Hematopoietic multipotent progenitor cell treated with erythropoietin and hydrocortisone succinate and interleukin-3 and kit ligand, for 4 days (in vitro differentiated cells): Measurements from ENCODE around the gene CMAS.
A peak's percentile ranks its signal among the peaks of the same experiment; 100 is the strongest.
"Not testable (repeated sequence)": the region's sequence is repeated elsewhere in the genome, so short reads cannot be mapped to it uniquely, and the experiment has no call there.

Experiments
- DNase-seq: peaks from one replicate; pipeline ENCODE4 v3.0.0-alpha.2; 2015

Gene CMAS

DNA sequence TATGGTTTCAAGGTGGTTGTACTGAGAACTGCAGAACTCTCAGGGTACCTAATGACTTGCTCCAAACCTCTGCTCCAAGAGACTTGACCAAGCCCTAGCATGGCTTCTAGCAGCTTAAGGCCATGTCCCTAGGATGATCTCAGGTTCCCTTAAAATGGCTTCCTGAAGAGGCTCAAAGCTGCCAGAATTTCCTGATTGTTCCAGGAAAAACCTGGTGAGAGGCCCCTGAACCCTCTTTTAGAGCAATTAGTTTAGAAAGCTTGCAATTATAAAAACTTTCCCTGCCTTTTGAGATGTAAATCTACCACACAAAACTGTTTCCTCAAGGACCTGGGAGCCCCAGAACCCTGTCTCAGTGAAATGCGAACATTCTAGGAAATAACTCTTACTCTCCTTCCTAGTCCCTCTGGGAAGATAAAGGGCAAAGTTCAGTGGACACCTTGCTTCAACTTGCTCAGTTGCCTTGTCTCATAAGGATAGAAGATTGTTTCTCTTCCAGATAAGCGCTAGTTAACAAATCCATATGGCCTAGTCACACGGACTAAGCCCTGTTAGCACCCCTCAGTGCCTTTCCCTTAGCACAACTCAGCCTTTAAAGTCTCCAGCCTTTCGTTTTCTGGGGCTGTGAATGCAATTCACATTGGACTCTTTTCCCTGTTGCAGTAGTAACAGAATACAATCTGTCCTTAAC lies 2.5 kb downstream of the CMAS start:
- DNase-seq = no peak

GRCh38 chr12:22050078-22050477 lies 4.1 kb downstream of the CMAS start:
- DNase-seq = no peak

DNA sequence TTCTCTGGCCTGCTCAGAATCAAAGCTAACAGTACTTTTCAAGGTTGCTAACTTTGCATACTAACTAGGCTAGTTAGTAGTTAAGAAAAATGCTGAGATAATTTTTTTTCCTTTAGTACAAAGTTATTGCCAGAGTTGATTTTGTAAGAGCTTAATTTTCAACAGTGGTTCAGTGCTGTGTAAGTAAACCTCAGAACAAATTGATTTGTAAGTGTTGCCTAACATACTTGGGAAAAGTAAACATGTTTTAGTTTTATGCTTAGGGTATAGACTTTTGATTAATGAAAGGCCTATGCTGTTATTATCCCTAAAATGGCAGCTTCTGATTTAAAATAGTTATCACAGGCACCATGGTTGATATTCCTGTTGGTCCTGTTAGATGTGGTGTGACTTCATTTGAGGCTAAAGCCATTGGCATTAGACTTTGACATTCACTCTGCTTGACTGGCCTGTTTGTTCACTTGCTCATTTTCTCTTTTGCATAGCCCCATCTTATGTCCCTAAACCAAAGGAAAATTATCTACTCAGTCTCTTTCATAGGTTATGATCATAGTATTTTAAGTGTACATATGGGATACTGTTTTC lies 5.2 kb downstream of the CMAS start:
- DNase-seq = no peak

DNA sequence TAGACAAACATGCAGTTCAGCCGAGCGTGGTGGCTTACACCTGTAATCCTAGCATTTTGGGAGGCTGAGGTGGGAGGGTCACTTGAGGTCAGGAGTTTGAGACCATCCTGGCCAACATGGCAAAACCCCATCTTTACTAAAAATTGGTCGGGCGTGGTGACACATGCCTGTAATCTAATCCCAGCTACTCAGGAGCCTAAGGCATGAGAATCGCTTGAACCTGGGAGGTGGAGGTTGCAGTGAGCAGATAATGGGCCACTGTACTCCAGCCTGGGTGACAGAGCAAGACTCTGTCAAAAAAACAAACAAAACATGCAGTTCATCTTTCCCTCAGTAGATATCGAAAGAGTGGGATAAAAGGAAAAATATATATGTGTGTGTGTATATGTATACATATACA lies 7.0 kb downstream of the CMAS start:
- DNase-seq = peak; percentile 19

DNA sequence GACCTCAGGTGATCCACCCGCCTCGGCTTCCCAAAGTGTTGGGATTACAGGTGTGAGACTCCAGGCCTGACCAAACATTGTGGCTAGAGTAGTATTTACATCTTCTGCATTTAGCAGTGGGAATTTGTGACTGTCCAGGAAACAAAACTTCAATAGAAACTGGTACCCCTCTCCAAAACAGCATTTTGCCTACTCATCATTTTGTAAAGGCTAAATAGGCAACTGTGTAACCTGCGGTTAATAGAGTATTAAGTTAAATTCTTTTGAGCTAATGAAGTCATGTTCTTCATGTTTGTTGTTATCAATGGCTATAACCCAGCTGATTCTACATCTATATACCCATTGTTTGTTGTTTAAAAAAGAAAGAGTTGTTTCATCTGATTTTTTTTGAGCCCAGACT lies 8.1 kb downstream of the CMAS start:
- no peak for DNase-seq

GRCh38 chr12:22056607-22057006 lies 10.6 kb downstream of the CMAS start:
- no peak for DNase-seq

DNA sequence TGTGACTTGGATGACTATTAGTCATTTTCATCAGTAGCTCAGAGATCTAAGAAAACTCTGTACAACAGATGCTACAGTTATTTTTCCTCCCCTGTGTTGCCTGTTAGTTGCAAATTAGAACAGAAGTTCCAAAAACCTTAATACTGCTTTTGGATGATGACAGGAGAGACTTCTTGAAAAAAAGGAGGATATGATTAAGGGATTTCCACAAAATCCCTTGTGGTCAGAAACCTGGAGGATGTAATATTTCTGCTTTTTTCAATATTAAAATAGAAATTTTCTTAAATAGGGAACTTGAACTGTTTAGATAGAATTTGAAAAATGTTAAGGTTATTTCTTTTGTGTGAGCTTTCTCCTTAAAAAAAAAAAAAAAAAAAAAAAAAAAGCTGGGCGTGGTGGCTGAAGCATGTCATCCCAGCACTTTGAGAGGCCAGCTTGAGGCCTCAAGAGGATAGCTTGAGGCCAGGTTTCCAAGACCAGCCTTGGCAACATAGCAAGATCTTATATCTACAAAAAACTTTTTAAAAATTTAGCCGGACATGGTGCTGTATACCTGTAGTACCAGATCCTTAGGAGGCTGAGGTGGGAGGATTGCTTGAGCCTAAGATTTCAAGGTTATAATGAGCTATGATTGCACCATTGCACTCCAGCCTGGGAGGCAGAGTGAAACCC lies 14.1 kb downstream of the CMAS start:
- DNase-seq = no peak

GRCh38 chr12:22064968-22065367 lies 18.9 kb downstream of the CMAS start:
- DNase-seq = no peak

- DNase-seq = no peak
Measured at GRCh38 chr12:22066310-22066709, 20.3 kb downstream of the CMAS start.

GRCh38 chr12:22069851-22070250 lies 23.8 kb downstream of the CMAS start:
- no peak for DNase-seq

GRCh38 chr12:22082190-22082701 lies 36.2 kb downstream of the CMAS start:
- DNase-seq = no peak

DNA sequence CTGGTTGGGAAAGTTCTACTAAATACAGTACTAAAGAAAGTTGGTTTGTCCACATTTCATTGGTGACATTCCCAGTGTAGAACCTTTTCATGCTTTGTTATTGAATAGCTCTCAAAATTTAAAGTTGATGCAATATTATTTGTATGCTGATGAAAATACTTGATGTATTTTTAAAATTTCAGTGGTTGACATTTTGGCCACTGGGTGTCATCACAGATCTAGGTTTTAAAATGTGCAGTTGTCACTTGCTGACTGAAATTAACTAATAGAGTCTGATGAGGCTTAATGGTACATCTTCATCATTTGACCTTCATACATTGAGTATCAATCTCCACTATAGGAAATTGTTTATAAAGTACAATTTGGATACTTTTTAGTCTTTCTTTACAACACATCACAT lies 37.1 kb downstream of the CMAS start:
- DNase-seq = peak; percentile 74

DNA sequence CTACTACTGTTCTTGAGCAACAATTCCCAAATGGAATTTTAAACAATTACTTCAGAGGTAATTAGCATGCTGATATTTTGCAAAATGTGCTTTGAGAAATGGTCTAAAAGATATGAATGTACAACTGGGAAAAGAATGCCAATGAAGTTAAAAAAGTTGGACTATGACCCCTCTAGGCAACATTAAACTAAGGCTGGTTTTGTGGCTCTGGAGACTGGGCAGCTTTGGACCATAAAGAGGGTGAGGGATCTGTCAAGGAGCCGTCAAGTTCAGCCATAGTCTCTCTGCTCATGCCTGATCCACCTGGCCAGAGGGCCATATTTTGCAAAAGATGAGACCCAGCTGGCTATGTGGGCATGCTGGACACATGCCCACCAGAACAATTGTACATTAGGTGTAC lies 38.8 kb downstream of the CMAS start:
- DNase-seq = no peak

DNA sequence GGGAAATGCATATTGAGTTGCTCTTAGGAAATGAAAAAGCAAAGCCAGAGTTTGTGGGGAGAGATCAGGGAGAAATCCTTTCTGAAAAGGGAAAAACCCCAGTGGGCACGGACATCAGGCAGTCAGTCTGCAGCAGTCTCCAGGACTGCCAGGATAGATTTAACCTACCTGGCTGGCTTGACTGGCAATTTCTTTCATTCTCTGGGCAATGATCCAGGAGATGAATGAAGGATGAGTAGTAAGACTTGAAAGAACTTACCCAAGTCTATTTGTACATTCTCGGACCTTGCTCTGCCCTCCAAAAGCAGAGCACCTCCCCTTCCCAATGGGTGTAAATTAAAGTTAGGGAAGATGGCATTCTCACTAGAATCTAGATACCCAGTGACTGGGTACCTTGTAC lies 42.9 kb downstream of the CMAS start:
- no peak for DNase-seq

GRCh38 chr12:22089486-22089885 lies 43.5 kb downstream of the CMAS start:
- DNase-seq = no peak

- not testable (repeated sequence) for DNase-seq
Measured at GRCh38 chr12:22099062-22099461, 53.0 kb downstream of the CMAS start.

GRCh38 chr12:22100958-22101748 lies 55.1 kb downstream of the CMAS start:
- DNase-seq = peak; percentile 81

DNA sequence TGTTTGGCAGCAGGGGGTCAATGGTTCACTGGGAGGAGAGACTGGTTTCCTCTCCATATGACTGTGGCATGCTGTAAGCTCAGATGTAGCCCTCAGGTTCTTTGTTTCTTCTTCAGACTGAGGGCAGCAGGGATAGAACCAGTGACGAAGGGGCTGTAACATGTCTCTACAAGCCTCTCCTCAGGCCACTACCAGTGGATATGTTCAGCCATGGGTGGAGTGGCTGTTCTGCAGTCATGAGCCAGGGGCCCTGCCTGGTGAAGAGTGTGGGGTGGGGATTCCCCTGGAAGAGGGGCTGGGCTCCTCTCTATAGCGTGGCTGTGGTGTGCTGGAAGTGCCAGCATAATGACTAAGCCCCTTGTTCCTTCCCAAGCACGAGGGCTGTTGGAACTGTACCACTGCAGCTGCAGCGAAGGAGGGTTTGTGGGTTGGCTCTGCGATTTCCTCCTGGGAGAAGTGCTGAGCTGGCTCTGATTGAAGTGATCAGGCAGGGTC lies 55.8 kb downstream of the CMAS start:
- peak; percentile 70 for DNase-seq

DNA sequence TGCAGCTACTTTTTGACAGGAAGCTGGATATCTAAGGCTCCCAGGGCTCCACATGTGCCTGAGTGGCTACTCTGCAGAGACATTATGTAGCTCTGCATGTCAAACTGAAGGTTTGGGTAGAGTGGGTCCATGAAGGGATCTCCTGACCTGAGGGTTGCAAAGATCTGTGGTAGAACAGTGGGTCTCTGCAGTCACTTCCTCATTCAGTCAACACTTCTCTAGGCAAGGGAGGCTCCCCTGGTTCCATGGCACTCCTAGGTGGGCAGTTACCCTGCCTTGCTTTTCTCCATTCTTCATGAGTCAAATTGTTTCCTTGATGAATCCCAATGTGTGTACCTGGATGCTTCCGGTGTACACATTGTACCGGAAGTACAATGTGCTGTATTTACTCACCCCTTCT lies 57.4 kb downstream of the CMAS start:
- peak; percentile 44 for DNase-seq

GRCh38 chr12:22105542-22105941 lies 59.5 kb downstream of the CMAS start:
- DNase-seq = no peak

DNA sequence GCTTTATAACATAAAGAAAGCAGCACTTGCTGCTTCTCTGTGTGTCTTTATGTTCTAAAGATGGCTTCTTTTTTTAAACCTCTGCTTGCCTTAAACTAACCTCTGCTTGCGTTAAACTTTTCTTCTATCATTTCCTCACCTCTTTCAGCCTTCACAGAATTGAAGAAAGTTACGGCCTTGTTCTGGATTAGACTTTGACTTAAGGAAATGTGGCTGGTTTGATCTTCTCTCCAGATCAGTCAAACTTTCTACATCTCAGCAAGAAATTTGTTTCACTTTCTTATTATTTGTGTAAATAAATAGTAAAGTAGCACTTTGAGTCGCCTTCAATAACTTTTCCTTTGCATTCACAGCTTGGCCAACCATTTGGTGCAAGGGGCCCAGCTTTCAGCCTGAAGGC lies 64.2 kb downstream of the CMAS start:
- DNase-seq = no peak
